Liver (tissue), 3 donors: ENCODE measurements around the gene CEACAM18.

ENCODE experiments used
- ATF3 ChIP-seq: IDR thresholded peaks from 2 replicates; pipeline ENCODE4 v1.6.1; 2016; ENCODE audit warnings: antibody characterized with exemption
- CTCF ChIP-seq: fragments of 150-350 bp; IDR thresholded peaks from 2 replicates; pipeline ENCODE4 v1.5.1; 2017; ENCODE audit warnings: improper control_type of control experiment, low read depth, low read length; ENCODE audit not compliant: missing input control
- EGR1 ChIP-seq, 2 donors: IDR thresholded peaks; 2 replicates each; pipeline ENCODE4 v1.6.1; 2016 to 2018; ENCODE audit warnings: antibody characterized with exemption in 2 of 2, low read depth in 2 of 2
- GABPA ChIP-seq, 2 donors: IDR thresholded peaks in 1 of 2; conservative IDR thresholded peaks in 1 of 2; 2 replicates each; pipeline ENCODE4 v1.6.1; 2016; ENCODE audit warnings: antibody characterized with exemption in 2 of 2, mild to moderate bottlenecking in 1 of 2, moderate library complexity in 1 of 2
- JUND ChIP-seq, 2 donors: IDR thresholded peaks; 2 replicates each; pipeline ENCODE4 v1.6.1; 2016; ENCODE audit warnings: antibody characterized with exemption in 2 of 2
- MAX ChIP-seq: IDR thresholded peaks from 2 replicates; pipeline ENCODE4 v1.6.1; 2016; ENCODE audit warnings: antibody characterized with exemption
- RAD21 ChIP-seq, 2 donors: IDR thresholded peaks; 2 replicates each; pipeline ENCODE4 v1.6.1; 2016; ENCODE audit warnings: antibody characterized with exemption in 2 of 2, mild to moderate bottlenecking in 2 of 2
- REST ChIP-seq: IDR thresholded peaks from 2 replicates; pipeline ENCODE4 v1.6.1; 2016; ENCODE audit warnings: antibody characterized with exemption, mild to moderate bottlenecking
- RXRA ChIP-seq, 2 donors: IDR thresholded peaks; 2 replicates each; pipeline ENCODE4 v1.6.1; 2017 to 2018; ENCODE audit warnings: antibody characterized with exemption in 2 of 2, mild to moderate bottlenecking in 1 of 2
- SP1 ChIP-seq: IDR thresholded peaks from 2 replicates; pipeline ENCODE4 v1.6.1; 2018; ENCODE audit warnings: antibody characterized with exemption, mild to moderate bottlenecking
- TAF1 ChIP-seq: conservative IDR thresholded peaks from 2 replicates; pipeline ENCODE4 v1.6.1; 2016; ENCODE audit warnings: antibody characterized with exemption, mild to moderate bottlenecking
- YY1 ChIP-seq: IDR thresholded peaks from 2 replicates; pipeline ENCODE4 v1.6.1; 2016; ENCODE audit warnings: antibody characterized with exemption, mild to moderate bottlenecking
- ZBTB33 ChIP-seq: IDR thresholded peaks from 2 replicates; pipeline ENCODE4 v1.6.1; 2016; ENCODE audit warnings: antibody characterized with exemption
- donor health status: healthy.
- donor health status: healthy.

GRCh38 chr19:51521781-51522180 lies 43.4 kb downstream of the CEACAM18 start:
- TF ChIP-seq CTCF, result no peak
- no peak for TF ChIP-seq RAD21 (IDR thresholded peaks at IDR 0.05)
- no peak for TF ChIP-seq MAX
- no peak for TF ChIP-seq REST
- TF ChIP-seq TAF1, result no peak
- TF ChIP-seq EGR1 (IDR thresholded peaks at IDR 0.05; ENCODE audit: low read depth in 2 of 2), result no peak
- no peak for TF ChIP-seq ATF3
- TF ChIP-seq SP1, result no peak
- no peak for TF ChIP-seq GABPA (IDR thresholded peaks at IDR 0.05 in 1 of 2, conservative IDR thresholded peaks at IDR 0.05 in 1 of 2)
- no peak for TF ChIP-seq RXRA (IDR thresholded peaks at IDR 0.05)
- TF ChIP-seq JUND (IDR thresholded peaks at IDR 0.05), result no peak
- TF ChIP-seq ZBTB33, result no peak
- TF ChIP-seq YY1, result no peak
